GM21619 (cell line): ENCODE results near the gene TMEM151B.

Experiments used
- ATAC-seq: cut with Tn5 transposase; IDR thresholded peaks from one replicate; pipeline ENCODE4 v1.9.1; 2021; ENCODE audit not compliant: unreplicated experiment

TMEM151B gene

DNA sequence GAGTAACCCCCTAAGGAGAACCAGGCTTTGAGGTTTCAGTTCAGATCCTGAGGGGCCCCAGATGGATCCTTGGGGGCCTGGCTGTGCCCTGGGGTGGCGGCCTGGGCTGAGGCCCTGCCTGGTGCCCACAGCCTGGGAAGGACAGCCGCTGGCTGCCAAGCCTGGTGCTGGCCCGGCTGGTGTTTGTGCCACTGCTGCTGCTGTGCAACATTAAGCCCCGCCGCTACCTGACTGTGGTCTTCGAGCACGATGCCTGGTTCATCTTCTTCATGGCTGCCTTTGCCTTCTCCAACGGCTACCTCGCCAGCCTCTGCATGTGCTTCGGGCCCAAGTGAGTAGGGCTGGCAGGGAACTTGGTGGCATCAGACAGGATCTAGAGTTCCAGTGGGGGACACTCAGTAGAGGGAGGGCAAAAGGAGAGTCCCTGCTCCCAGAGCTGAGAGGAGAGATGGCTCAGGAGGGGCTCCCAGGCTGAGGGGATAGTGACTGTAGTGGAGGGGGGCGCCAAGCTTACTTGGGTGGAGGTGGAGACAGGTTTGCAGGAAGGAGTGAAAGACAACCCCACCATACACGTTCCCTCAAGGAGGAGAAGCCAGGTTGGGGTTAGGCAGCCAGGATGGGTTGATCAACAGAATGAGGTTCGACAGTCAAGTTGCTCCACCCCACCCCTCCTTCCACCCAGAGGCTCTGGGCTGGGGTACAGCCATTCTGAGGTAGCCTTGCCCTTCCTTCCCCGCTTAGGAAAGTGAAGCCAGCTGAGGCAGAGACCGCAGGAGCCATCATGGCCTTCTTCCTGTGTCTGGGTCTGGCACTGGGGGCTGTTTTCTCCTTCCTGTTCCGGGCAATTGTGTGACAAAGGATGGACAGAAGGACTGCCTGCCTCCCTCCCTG is 37.3 kb upstream of the TMEM151B start:
- no peak for ATAC-seq

DNA sequence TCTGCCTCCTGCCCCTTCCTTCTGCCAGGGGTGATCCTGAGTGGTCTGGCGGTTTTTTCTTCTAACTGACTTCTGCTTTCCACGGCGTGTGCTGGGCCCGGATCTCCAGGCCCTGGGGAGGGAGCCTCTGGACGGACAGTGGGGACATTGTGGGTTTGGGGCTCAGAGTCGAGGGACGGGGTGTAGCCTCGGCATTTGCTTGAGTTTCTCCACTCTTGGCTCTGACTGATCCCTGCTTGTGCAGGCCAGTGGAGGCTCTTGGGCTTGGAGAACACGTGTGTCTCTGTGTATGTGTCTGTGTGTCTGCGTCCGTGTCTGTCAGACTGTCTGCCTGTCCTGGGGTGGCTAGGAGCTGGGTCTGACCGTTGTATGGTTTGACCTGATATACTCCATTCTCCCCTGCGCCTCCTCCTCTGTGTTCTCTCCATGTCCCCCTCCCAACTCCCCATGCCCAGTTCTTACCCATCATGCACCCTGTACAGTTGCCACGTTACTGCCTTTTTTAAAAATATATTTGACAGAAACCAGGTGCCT is 36.6 kb upstream of the TMEM151B start:
- ATAC-seq = no peak

DNA sequence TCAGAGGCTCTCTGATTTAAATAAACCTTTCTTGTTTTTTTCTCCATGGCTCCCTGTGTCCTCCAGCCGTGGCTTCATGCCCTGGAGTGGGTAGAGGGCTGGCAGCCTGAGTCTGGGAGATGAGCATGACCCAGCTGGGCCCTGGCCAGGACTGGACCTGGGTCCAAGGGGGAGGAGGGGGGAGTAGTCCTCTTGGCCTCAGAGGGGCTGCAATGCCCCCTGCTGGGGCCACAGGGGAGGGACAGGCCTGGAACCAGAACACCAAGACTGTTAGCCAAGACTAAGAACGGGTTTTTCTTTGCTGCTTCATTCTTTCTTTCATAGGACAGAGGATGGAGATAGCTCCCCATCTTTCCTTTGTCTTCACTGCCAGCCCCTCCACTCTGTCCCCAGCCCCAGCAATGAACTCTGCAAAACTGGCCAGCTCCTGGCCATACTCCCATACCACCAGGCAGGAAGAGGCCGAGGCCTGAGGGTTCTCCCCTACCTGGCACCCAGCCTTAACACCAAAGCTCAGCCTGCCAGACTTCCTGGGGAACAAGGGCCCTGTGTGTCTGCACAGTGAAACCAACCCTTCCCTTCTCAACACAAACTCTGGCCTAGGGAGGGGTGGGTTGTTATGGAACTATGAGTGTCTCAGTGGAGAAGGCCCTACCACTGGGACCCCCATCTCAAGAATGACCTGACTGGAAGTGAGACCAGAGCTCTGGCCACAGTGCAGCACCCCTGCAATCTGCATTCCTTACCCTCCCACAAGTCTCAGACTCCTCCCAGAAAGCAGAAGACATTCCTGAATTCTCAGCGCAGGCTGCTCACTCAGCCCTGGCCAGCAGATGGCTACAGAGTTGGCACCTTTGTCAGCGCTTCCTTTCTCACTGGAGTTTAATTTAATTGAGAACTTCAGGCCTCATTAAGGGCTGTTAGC is 35.9 kb upstream of the TMEM151B start:
- no peak for ATAC-seq

DNA sequence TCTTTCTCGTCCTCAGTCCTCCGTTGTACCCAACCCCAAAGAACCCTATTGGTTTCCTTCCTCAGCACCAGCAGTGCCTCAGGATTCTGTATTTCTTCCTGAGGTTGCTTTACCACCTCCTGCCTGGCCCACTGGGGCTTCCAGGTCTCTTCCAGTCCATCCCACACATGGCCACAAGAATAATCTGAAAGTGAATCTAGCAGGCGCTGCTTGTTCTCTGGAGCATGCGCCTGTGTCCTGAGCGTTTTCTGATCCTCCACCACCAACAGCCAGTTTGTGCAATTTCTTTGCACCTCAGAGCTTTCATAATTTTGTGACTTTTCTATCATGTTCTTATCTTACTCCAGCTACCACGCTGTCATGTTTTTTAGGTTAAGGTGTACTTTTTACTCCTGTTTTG is 35.0 kb upstream of the TMEM151B start:
- ATAC-seq = no peak

DNA sequence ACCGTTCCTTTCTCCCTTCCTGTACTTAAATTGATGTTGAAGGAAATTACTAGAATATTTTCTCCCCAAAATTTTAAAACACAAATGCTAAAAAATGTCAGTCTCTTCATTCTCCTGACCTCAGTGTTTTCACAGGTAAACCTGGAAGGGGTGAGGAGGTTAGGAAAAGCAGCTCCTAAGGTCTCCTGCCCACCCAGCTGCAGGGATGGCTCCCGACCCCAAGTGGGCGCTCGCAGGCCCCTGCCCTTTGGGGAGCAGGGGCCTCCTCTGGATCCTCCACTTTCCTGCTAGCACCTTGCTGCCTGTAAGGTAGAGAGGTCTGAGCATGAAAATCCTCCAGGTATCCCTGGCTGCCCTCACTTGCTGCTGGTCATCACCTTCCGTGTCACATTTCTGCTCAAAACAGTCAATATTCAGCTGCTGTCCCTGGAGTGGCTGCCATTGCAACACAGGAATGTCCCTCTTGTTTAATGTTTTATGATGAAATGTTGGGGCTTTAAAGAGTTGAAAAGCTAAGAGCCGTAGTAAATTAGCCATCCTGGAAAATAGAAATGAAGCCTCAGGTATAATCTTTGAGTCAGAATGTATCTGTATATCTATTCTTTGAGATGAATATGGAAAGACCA is 34.2 kb upstream of the TMEM151B start:
- ATAC-seq = no peak

DNA sequence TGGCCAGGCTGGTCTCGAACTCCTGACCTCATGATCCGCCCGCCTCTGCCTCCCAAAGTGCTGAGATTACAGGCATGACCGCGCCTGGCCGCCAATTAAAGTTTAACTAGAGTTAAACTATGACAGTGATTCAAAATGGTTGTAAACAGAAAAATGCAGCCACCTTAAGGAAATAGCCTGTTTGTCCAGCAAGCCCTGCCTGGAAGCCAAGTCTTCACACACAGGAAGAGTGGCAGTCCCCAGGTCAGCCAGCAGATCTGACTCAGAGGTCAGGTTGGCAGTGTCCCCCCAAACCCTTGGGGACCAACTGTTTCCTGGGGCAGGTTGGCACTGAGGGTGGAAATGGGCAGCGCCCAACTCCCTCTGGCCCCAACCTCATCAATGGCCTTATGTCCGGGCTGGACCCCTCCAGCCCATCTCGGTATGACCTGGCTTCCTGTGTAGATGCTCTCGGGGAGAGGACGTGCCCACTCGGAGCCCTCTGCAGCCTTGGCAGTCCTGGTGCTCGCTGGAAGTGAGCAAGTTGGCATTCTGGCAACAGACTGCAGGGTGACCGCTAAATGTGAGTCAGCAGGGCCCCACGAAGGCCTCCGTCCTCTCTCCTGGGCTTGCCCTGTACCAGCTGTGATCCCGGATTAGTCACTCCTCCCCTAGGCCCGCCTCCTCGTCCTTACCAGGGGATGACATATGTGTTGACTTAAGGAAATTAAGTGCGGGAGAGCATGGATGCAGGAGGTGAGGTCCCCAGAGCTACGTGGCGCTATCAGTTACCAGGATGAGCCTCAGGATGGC is 33.0 kb upstream of the TMEM151B start:
- peak; percentile 69 for ATAC-seq

DNA sequence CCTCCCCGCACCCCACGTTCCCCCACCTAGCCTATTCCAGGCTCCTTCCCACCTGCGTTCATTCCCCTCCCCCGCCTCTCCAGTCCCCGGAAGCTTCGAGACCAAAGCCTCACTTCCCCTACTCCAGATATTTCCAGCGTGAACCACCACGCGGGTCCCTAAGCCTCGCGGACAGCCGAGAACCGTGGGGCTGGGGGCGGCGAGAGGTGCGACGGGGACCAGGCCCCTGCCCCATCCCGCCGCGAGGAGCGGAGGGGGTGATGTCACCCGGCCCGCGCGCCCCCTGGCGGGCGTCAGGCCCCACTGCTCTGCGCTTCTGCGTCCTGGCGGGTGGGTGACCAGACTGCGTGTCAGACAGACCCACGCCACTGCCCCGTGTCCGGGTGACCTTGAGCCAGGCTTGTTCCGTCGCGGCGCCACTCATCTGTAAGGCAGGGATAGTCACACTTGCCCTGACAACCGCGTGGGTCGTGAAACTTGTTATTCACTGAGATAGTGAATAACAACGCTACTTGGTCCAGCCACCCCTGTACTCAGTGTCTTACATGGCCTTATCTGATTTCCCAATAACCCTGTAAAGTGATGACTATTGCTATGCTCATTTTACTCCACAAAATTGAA is 32.3 kb upstream of the TMEM151B start:
- ATAC-seq = peak; percentile 69

DNA sequence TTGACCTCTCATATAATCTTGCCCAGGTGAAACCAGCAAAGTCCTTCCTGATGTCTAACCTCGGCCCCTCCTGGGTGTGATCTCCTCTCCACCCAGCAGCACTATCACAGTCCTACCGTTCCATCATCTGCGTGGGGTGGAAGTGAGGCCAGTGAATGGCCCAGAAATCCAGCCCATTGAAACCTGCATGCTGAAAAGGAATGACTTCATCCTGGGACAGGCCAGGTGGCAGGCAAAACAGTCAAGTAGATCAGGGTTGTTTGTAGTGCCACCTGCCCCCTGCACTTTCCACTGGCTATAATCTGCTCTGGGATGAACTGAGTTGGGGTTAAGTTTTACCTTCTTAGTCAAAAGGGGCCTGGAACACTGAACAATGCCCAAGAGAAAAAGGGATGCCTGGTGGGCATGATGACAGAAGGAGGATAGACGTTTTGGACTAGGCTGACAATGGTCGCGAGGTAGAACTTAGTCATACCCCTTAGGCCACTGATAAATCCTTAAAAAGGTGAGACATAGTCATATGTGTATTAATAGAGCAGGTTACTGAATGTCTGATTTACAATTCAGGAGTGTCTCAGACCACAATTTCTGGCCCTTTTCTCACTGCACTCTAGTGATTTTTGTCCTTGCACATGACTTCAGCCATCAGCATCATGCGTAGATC is 31.4 kb upstream of the TMEM151B start:
- no peak for ATAC-seq

DNA sequence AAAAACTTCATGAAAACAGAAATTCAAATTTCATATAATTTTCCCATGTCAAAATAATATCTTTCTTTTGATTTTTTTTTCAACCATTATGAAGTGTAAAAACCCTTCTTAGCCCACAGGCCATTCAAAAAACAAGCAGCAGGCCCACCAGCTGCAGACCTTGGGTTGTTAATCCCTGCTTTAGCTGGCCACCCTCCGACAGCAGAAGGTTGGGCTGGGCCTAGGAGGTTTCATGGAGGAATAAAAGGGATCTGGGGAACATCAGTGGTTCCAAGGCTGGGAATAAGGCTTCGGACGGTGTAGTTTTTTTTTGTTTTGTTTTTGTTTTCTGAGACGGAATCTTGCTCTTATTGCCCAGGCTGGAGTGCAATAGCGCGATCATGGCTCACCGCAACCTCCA is 26.9 kb upstream of the TMEM151B start:
- ATAC-seq = no peak

DNA sequence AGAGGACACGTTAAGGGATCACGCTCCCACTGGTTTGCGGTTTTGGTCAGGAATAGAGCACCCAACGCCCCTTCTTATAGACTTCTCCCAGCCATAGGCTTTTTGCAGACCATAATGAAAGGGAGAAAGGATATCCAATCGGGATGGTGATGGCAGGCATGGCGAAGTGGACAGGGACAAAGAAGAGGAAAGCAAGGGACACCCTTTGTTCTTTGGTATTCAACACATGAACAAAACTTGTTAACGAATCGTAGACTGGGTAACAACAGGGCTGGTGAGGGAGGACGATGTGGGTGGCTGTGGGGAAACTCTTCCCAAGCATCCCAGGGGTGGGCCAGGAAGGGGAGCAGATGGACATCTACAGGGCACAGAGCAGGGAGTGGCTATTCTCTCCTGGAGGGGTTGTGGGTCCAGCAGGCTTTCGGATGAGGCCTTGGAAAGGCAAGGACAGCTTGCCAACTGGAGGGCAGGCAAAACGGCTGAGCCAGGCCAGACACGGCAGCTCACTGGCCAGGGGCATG is 24.8 kb upstream of the TMEM151B start:
- no peak for ATAC-seq

DNA sequence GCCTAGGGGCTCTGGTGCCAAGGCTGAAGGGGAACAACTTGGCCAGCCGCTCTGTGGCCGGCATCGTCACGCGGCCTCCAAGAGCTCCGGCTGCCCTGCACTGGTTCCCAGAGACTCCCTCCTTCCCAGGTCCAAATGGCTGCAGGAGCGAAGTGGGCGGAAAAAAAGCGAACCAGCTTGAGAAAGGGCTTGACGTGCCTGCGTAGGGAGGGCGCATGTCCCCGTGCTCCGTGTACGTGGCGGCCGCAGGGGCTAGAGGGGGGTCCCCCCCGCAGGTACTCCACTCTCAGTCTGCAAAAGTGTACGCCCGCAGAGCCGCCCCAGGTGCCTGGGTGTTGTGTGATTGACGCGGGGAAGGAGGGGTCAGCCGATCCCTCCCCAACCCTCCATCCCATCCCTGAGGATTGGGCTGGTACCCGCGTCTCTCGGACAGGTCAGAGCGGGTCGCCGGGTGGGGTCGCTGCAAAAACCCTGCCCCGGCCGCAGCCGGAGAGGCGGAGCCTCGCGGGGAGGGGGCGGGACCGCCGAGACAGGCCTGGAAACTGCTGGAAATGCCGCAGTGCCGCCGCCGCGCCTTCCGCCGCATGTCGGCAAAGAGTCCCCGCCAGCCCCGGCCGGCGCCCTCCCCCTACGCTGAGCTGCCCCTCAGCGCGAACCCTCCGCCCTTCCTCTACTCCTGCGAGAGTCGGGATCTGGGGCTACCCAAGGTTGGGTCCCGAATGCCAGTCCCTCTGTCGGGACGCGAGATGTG is 24.2 kb upstream of the TMEM151B start:
- peak; percentile 45 for ATAC-seq

DNA sequence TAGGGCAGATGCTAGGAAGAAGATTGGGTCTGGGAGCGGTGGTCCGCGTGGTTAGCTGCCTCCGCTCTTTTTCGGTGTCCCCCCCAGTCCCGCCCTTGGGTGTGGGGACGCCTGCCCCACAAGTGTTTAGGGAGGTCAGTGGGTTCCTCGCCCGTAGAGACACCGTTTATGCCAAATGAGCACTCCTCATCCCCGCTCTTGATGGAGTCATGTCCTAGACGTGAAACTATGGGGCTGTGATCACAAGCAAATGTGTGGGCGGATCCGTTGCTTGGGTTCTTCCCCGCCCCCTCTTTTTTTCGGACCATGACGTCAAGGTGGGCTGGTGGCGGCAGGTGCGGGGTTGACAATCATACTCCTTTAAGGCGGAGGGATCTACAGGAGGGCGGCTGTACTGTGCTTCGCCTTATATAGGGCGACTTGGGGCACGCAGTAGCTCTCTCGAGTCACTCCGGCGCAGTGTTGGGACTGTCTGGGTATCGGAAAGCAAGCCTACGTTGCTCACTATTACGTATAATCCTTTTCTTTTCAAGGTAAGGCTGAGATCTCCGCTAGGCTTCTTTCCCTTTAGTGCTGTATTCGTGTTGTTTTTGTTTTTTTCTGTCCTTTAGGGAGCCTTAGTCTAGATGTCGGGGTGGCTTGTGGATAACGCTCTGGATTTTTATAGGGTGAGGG is 23.4 kb upstream of the TMEM151B start, which contains the start of gene HSP90AB1:
Gene HSP90AB1, plus strand, starts transcription at position 439 of the 675 bp plus-strand sequence. CDS start 1,529 bp downstream, outside the sequence.
- peak; percentile 54 for ATAC-seq

DNA sequence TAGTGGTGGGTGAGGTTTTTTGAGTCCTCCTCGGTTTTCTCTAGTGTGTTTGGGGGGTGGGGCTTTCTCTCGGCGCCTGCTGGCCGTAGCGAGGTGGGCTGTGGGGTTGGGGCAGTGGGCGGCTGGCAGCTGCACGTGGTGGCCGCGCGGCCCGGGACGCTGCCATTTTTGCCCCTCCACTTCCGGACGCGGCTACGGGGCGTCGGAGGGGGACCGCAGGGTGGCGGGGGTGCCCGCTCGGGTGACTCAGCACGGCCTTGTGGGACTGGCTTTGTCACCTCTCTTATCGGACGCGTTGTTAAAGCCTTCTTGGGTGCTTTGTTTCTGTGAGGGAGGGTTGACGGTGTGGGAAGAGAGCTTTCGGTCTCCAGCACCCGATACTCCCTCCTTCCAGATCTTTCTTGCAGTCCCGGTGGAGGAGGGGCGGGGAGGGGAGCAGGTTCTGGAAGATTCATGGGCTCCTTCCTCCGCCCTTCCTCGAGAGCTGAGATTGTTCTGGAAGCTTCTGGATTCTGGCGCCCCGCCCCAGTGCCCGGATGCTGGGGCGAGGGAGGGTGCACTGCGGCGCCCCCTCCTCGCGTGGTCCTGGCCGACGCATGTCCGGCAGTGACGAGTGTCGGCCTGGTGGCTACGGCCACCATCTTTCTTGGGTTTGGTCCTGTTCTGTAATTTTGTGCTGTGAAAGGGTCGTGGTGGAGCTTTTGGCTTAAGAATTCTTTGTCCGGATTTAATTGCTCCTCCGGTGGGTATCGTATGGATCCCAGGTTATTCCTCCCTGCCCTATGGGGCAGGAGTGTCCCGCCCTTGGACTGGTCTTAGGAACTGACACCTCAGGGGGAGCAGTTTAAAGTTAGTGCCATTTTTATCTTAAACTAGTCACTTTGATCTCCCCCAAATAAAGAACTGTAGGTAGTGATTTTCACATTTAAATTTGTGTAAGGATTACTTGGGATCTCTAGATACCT is 22.6 kb upstream of the TMEM151B start:
- peak; percentile 28 for ATAC-seq

DNA sequence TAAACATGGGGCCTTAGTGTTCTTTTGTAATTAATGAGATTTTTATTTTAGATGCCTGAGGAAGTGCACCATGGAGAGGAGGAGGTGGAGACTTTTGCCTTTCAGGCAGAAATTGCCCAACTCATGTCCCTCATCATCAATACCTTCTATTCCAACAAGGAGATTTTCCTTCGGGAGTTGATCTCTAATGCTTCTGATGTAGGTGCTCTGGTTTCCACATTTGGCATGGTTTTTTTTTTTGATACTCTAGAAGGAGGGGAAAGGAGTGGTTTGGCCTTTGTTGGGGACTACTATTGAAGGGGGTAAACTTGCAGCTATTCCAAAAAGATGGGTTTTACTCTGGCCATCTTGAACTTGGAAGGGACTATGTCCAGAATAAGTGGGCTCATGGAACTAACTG is 21.7 kb upstream of the TMEM151B start:
- no peak for ATAC-seq

DNA sequence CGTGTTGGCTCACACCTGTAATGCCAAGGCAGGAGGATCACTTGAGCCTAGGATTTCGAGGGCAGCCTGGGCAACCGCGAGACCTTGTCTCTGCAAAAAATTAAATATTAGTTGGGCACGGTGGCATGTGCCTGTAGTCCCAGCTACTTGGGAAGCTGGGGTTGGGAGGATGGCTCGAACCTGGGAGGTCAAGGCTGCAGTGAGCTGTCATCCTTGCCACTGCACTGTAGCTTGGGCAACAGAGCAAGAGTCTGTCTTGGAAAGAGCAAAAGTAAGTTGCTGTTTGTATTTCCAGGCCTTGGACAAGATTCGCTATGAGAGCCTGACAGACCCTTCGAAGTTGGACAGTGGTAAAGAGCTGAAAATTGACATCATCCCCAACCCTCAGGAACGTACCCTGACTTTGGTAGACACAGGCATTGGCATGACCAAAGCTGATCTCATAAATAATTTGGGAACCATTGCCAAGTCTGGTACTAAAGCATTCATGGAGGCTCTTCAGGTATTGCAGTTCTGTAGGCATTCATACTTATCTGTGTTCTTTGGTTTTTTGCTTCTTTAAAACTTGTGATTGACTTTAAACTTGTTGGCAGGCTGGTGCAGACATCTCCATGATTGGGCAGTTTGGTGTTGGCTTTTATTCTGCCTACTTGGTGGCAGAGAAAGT is 21.0 kb upstream of the TMEM151B start:
- ATAC-seq = no peak
